ENCODE measurements around the gene MACO1. TPM values are rescaled to one million over a fixed set of nuclear protein-coding genes. Genes with fewer than 3 reads are reported as not detected.

MACO1 gene
- total RNA-seq, 1 experiment from 2014 or later, result 17.4 TPM

DNA sequence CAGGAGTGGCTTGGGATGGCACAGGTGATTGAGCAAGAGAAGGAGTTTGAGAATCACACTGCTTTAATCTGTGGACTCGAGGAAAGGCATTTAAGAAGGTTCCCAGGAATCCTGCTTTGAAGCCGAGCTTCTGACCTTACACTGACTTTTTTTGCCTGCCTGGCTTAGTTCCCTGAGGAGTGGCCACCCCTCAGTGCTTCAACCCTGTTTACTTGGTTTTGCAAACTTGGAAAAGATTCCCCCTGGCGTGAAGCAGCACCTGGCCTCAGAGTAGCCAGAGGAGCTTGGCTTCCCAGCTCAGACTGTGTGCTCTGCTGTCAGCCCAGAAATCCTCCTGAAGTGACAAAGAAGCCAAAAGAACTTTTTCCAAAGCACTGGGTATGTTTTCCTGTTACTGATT, 64.3 kb downstream of the MACO1 start:
- BruUV-seq (replicated peaks), result no TSS peak
- H3K9me3 Mint-ChIP-seq (ENCODE audit: unreplicated experiment), result no peaks in the 10 kb centered on the region
- no peaks in the 10 kb centered on the region for H3K4me1 Mint-ChIP-seq (ENCODE audit: insufficient read depth, unreplicated experiment)
- H3K27ac Mint-ChIP-seq (ENCODE audit: low read depth, unreplicated experiment), result peak overlapping the region; percentile 32
- DNase-seq (ENCODE audit: unreplicated experiment), result no peak
- POLR2A ChIA-PET, result no interaction called here
- TF ChIP-seq, protein P1, sequence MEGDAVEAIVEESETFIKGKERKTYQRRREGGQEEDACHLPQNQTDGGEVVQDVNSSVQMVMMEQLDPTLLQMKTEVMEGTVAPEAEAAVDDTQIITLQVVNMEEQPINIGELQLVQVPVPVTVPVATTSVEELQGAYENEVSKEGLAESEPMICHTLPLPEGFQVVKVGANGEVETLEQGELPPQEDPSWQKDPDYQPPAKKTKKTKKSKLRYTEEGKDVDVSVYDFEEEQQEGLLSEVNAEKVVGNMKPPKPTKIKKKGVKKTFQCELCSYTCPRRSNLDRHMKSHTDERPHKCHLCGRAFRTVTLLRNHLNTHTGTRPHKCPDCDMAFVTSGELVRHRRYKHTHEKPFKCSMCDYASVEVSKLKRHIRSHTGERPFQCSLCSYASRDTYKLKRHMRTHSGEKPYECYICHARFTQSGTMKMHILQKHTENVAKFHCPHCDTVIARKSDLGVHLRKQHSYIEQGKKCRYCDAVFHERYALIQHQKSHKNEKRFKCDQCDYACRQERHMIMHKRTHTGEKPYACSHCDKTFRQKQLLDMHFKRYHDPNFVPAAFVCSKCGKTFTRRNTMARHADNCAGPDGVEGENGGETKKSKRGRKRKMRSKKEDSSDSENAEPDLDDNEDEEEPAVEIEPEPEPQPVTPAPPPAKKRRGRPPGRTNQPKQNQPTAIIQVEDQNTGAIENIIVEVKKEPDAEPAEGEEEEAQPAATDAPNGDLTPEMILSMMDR (IDR thresholded peaks at IDR 0.05; ENCODE audit: unreplicated experiment), result no peak
- no peaks in the 10 kb centered on the region for H3K27me3 Mint-ChIP-seq (ENCODE audit: insufficient read depth, unreplicated experiment)
- CTCF ChIA-PET, result no interaction called here
- H3K36me3 Mint-ChIP-seq (ENCODE audit: insufficient read depth, unreplicated experiment), result peaks cover 47% of the 10 kb centered on the region
- H3K4me3 Mint-ChIP-seq (ENCODE audit: unreplicated experiment), result no peak overlapping the region
- intact Hi-C loops (cut with micrococcal nuclease), result no loop called here

DNA sequence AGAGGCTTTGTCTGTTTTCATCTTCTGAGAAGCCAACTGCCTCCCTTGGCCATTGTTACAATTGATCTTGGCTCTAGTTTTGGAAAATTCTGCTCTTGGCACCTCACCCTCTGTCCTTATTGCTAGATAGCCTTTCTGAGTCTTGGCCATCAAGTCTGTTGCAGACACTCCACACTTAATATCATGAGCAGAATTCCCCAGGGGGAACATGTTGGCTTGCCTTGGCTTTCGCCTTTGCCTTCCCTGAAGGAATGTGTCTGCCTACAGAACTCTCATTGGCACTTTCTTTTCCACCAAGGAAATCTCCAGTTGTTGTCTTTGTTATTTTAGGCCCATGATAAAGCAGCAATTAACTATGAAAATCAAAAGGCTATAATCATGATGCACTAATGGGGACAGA, 70.0 kb downstream of the MACO1 start:
- ChIA-PET POLR2A (interaction anchor here (0.7 kb wide), 1 partner anchor 309 kb away, joined by 3 read pairs; no protein-coding TSS in a partner anchor), CTCF (interaction anchor here (0.6 kb wide), 1 partner anchor 75 kb away, joined by 4 read pairs; no protein-coding TSS in a partner anchor)
- Mint-ChIP-seq H3K36me3 (ENCODE audit: insufficient read depth, unreplicated experiment) (peaks cover 32% of the 10 kb centered on the region), H3K9me3 (ENCODE audit: unreplicated experiment) (no peaks in the 10 kb centered on the region), H3K4me1 (ENCODE audit: insufficient read depth, unreplicated experiment) (no peaks in the 10 kb centered on the region), H3K27ac (ENCODE audit: low read depth, unreplicated experiment) (no peak overlapping the region), H3K4me3 (ENCODE audit: unreplicated experiment) (no peak overlapping the region), H3K27me3 (ENCODE audit: insufficient read depth, unreplicated experiment) (no peaks in the 10 kb centered on the region)
- no TSS peak for BruUV-seq (replicated peaks)
- intact Hi-C loops (cut with micrococcal nuclease), result loop anchor here (5.0 kb wide), 1 partner anchor 297 kb away; no protein-coding TSS in a partner anchor
- TF ChIP-seq, protein P1 (IDR thresholded peaks at IDR 0.05; ENCODE audit: unreplicated experiment), result no peak
- no peak for DNase-seq (ENCODE audit: unreplicated experiment)

DNA sequence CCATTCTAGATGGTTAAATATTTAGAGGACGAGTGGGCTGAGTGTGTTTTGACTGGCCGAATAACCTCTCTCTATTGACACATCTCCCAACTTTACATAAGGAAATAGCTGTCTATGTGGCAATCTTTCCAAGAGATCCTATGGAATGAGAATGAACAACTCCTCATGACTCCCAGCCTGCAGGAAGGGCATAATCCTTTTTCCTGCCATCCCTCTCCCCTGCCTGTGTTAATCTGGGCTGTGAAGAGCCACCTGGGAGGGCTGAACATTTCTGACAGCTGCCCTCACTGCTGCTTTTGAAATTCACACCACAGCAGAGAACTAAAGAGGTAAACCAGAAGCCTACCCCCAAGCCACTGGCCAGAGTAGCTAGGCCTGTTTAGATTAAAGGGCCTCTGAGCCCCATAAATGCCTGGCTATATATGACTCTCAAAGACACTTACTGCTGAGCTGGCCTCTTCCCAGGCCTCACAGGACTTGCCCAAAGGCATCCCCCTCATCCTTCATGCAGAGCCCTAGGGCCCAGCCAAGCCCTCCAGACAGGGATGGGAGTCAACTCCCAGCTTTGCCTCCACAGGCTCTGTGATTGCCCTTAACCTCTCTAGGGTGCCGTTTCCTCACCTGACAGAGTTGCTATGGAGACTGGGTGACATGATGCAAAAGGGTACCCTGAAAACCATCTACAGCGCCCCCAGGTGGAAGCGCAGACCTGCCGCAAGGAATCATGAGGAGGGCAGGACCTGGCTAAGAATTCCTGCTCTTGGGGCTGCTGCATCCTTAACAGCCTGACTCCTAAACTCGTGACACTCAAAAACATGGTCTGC, 70.8 kb downstream of the MACO1 start:
- ChIA-PET CTCF (interaction anchor here (0.5 to 1.2 kb wide), 7 partner anchors 14 to 535 kb away, joined by 3 to 8 read pairs (median 4); no protein-coding TSS in a partner anchor), POLR2A (interaction anchor here (0.7 kb wide), 1 partner anchor 308 kb away, joined by 3 read pairs; no protein-coding TSS in a partner anchor)
- peak; percentile 38 for DNase-seq (ENCODE audit: unreplicated experiment)
- H3K4me3 Mint-ChIP-seq (ENCODE audit: unreplicated experiment), result no peak overlapping the region
- no peaks in the 10 kb centered on the region for H3K9me3 Mint-ChIP-seq (ENCODE audit: unreplicated experiment)
- H3K27ac Mint-ChIP-seq (ENCODE audit: low read depth, unreplicated experiment), result no peak overlapping the region
- H3K4me1 Mint-ChIP-seq (ENCODE audit: insufficient read depth, unreplicated experiment), result no peaks in the 10 kb centered on the region
- BruUV-seq (replicated peaks), result no TSS peak
- intact Hi-C loops (cut with micrococcal nuclease), result loop anchor here (5.0 kb wide), 1 partner anchor 296 kb away; no protein-coding TSS in a partner anchor
- TF ChIP-seq, protein P1 (IDR thresholded peaks at IDR 0.05; ENCODE audit: unreplicated experiment), result no peak
- no peaks in the 10 kb centered on the region for H3K27me3 Mint-ChIP-seq (ENCODE audit: insufficient read depth, unreplicated experiment)
- H3K36me3 Mint-ChIP-seq (ENCODE audit: insufficient read depth, unreplicated experiment), result peaks cover 27% of the 10 kb centered on the region

DNA sequence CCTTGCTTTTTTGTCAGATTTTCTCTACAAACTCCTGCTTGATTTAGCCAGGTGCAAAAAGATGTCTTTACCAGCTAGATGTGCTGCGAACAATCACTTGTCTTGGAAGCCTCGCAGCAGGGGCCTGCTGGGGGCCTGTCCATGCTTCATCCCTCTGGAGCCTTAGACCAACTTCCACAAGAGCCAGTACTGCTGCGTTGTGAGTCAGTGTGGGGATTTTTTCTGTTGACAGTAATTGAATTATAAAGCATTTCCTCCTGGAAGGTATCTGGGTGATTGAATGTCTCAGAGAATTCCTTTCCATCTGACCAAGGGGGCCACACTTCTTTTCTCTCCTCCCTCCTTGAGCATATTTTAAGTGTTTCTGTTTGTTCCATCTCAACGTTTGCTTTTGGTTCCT, 72.3 kb downstream of the MACO1 start:
- intact Hi-C loops (cut with micrococcal nuclease), result loop anchor here (5.0 kb wide), 1 partner anchor 294 kb away; no protein-coding TSS in a partner anchor
- TF ChIP-seq, protein P1 (IDR thresholded peaks at IDR 0.05; ENCODE audit: unreplicated experiment), result no peak
- H3K4me3 Mint-ChIP-seq (ENCODE audit: unreplicated experiment), result no peak overlapping the region
- H3K9me3 Mint-ChIP-seq (ENCODE audit: unreplicated experiment), result no peaks in the 10 kb centered on the region
- ChIA-PET CTCF (interaction anchor here (0.7 to 1.2 kb wide), 3 partner anchors 11 to 290 kb away, joined by 3 to 6 read pairs (median 4); no protein-coding TSS in a partner anchor), POLR2A (no interaction called here)
- no peak for DNase-seq (ENCODE audit: unreplicated experiment)
- no peaks in the 10 kb centered on the region for H3K27me3 Mint-ChIP-seq (ENCODE audit: insufficient read depth, unreplicated experiment)
- BruUV-seq (replicated peaks), result no TSS peak
- H3K27ac Mint-ChIP-seq (ENCODE audit: low read depth, unreplicated experiment), result peak overlapping the region; percentile 31
- H3K4me1 Mint-ChIP-seq (ENCODE audit: insufficient read depth, unreplicated experiment), result no peaks in the 10 kb centered on the region
- peaks cover 13% of the 10 kb centered on the region for H3K36me3 Mint-ChIP-seq (ENCODE audit: insufficient read depth, unreplicated experiment)
